Measurements from ENCODE around the gene SS18.

Gene SS18

DNA sequence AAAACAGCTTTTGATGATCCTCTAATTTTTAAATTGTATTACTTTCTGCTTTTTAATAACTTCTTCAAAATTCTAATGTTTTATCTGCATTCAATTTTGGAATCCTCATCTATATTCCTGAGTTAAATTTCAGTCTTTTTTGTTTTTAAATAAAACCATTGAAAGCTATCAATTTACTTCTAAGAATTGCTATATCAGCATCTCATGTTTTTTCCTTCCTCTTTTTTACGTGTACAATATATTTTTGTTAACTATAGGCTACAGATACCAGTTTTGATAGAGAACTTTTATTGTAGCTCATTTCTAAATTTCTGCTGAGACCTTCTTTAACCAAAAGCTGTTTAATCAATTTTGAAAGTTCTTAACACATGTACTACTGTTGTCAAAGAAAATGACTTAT, 84.5 kb downstream of the SS18 start:
- no peaks in the 10 kb centered on the region for H4K20me1 ChIP-seq (ENCODE audit: control insufficient read depth, insufficient read depth, low read depth, low read length)
- H3K27me3 ChIP-seq (ENCODE audit: control insufficient read depth, low read length), result no peaks in the 10 kb centered on the region
- no peaks in the 10 kb centered on the region for H3K9me2 ChIP-seq (replicated peaks; ENCODE audit: control insufficient read depth, low read length)
- TF ChIP-seq EZH2phosphoT487 (IDR thresholded peaks at IDR 0.05; ENCODE audit: borderline replicate concordance, low read length) (no peak), CTCF (IDR thresholded peaks at IDR 0.05; ENCODE audit: low read depth, low read length, poor library complexity, severe bottlenecking) (no peak)
- H3K4me3 ChIP-seq (ENCODE audit: low read length), result no peak overlapping the region
- no peaks in the 10 kb centered on the region for H3K9me3 ChIP-seq (ENCODE audit: control insufficient read depth, insufficient read depth, low read length)
- no peaks in the 10 kb centered on the region for H3K79me2 ChIP-seq (ENCODE audit: control insufficient read depth, low read length)
- no peaks in the 10 kb centered on the region for H3K4me1 ChIP-seq (ENCODE audit: control insufficient read depth, low read length)
- peaks cover 3% of the 10 kb centered on the region; the same call in 1 of the 2 replicates for H3K36me3 ChIP-seq (ENCODE audit: control insufficient read depth, low read length)
- H3F3A ChIP-seq (ENCODE audit: control insufficient read depth, insufficient read depth), result peaks cover 25% of the 10 kb centered on the region
- H3K27ac ChIP-seq (ENCODE audit: low read depth, low read length), result no peak overlapping the region
- no peak overlapping the region for H3K4me2 ChIP-seq (ENCODE audit: low read length)

DNA sequence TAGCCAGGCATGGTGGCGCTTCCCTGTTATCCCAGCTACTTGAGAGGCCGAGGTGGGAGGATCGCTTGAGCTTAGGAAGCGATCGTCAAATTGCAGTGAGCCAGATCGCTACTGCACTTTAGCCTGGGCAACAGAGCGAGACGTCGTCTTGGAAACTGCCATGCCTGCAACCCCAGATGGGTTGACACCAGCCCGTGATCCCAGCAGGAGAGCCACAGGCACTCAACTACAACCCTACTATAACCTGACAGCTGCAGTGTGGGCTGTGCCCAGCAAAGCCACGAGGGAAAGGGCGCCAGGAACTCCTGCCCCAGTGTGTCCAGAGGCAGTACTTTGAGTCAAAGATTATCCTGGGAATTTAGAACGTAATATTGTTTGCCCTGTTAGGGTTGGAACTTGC, 85.6 kb downstream of the SS18 start:
- Histone ChIP-seq H3K27me3 (ENCODE audit: control insufficient read depth, low read length) (no peaks in the 10 kb centered on the region), H4K20me1 (ENCODE audit: control insufficient read depth, insufficient read depth, low read depth, low read length) (no peaks in the 10 kb centered on the region), H3K27ac (ENCODE audit: low read depth, low read length) (no peak overlapping the region), H3F3A (ENCODE audit: control insufficient read depth, insufficient read depth) (peaks cover 22% of the 10 kb centered on the region), H3K79me2 (ENCODE audit: control insufficient read depth, low read length) (no peaks in the 10 kb centered on the region), H3K4me2 (ENCODE audit: low read length) (no peak overlapping the region), H3K9me3 (ENCODE audit: control insufficient read depth, insufficient read depth, low read length) (no peaks in the 10 kb centered on the region), H3K9me2 (replicated peaks; ENCODE audit: control insufficient read depth, low read length) (no peaks in the 10 kb centered on the region), H3K4me3 (ENCODE audit: low read length) (no peak overlapping the region), H3K4me1 (ENCODE audit: control insufficient read depth, low read length) (no peaks in the 10 kb centered on the region), H3K36me3 (ENCODE audit: control insufficient read depth, low read length) (no peaks in the 10 kb centered on the region)
- TF ChIP-seq EZH2phosphoT487 (IDR thresholded peaks at IDR 0.05; ENCODE audit: borderline replicate concordance, low read length) (no peak), CTCF (IDR thresholded peaks at IDR 0.05; ENCODE audit: low read depth, low read length, poor library complexity, severe bottlenecking) (no peak)

- Histone ChIP-seq H3K27ac (ENCODE audit: low read depth, low read length) (no peak overlapping the region), H3K9me3 (ENCODE audit: control insufficient read depth, insufficient read depth, low read length) (no peaks in the 10 kb centered on the region), H3K4me3 (ENCODE audit: low read length) (no peak overlapping the region), H4K20me1 (ENCODE audit: control insufficient read depth, insufficient read depth, low read depth, low read length) (no peaks in the 10 kb centered on the region), H3K79me2 (ENCODE audit: control insufficient read depth, low read length) (no peaks in the 10 kb centered on the region), H3K27me3 (ENCODE audit: control insufficient read depth, low read length) (no peaks in the 10 kb centered on the region; the same call in 1 of the 2 replicates), H3K4me2 (ENCODE audit: low read length) (no peak overlapping the region), H3K4me1 (ENCODE audit: control insufficient read depth, low read length) (no peaks in the 10 kb centered on the region), H3K36me3 (ENCODE audit: control insufficient read depth, low read length) (no peaks in the 10 kb centered on the region), H3K9me2 (replicated peaks; ENCODE audit: control insufficient read depth, low read length) (no peaks in the 10 kb centered on the region), H3F3A (ENCODE audit: control insufficient read depth, insufficient read depth) (peaks cover 17% of the 10 kb centered on the region)
- TF ChIP-seq EZH2phosphoT487 (IDR thresholded peaks at IDR 0.05; ENCODE audit: borderline replicate concordance, low read length) (no peak), CTCF (IDR thresholded peaks at IDR 0.05; ENCODE audit: low read depth, low read length, poor library complexity, severe bottlenecking) (no peak)
Measured at GRCh38 chr18:26003817-26004216, 86.6 kb downstream of the SS18 start.

DNA sequence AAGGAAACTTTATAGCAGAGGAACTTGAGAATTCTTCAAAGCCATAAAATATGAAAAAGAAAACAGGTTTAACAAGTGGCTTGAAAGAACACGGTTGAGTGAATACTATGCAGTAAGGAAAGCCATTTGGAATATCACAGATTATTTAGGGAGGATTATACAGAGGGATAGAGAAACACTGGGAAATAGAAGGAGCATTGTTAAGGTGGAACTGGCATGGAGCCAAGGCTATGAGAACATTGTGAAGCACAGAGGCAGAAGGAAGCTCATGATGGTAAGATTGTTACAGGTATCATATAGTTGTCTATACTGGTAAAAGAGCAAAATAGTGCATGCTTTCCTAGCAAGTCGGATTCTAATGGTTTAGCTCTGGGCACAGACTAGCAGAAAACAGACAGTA, 87.1 kb downstream of the SS18 start:
- H3K4me2 ChIP-seq (ENCODE audit: low read length), result no peak overlapping the region
- H3K27ac ChIP-seq (ENCODE audit: low read depth, low read length), result no peak overlapping the region
- H3K4me1 ChIP-seq (ENCODE audit: control insufficient read depth, low read length), result no peaks in the 10 kb centered on the region
- no peaks in the 10 kb centered on the region for H3K9me2 ChIP-seq (replicated peaks; ENCODE audit: control insufficient read depth, low read length)
- H3K79me2 ChIP-seq (ENCODE audit: control insufficient read depth, low read length), result no peaks in the 10 kb centered on the region
- peaks cover 15% of the 10 kb centered on the region for H3F3A ChIP-seq (ENCODE audit: control insufficient read depth, insufficient read depth)
- no peak overlapping the region for H3K4me3 ChIP-seq (ENCODE audit: low read length)
- H4K20me1 ChIP-seq (ENCODE audit: control insufficient read depth, insufficient read depth, low read depth, low read length), result no peaks in the 10 kb centered on the region
- no peaks in the 10 kb centered on the region for H3K36me3 ChIP-seq (ENCODE audit: control insufficient read depth, low read length)
- no peaks in the 10 kb centered on the region; the same call in 1 of the 2 replicates for H3K27me3 ChIP-seq (ENCODE audit: control insufficient read depth, low read length)
- TF ChIP-seq EZH2phosphoT487 (IDR thresholded peaks at IDR 0.05; ENCODE audit: borderline replicate concordance, low read length) (no peak), CTCF (IDR thresholded peaks at IDR 0.05; ENCODE audit: low read depth, low read length, poor library complexity, severe bottlenecking) (no peak)
- H3K9me3 ChIP-seq (ENCODE audit: control insufficient read depth, insufficient read depth, low read length), result no peaks in the 10 kb centered on the region

Measured in DOHH2 (cell line).